Measurements from ENCODE around the gene ACP3. TPM values are rescaled to one million over a fixed set of nuclear protein-coding genes. Genes with fewer than 3 reads are reported as not detected.
"Not testable (repeated sequence)": the region's sequence is repeated elsewhere in the genome, so short reads cannot be mapped to it uniquely, and the experiment has no call there.

The ACP3 gene
- total RNA-seq, 1 experiment from 2014 or later = not detected

GRCh38 chr3:132394320-132394719, 77.1 kb downstream of the ACP3 start:
- no peak for DNase-seq (ENCODE audit: low read depth)
- in situ Hi-C loops (cut with HindIII; ENCODE audit: low pct_unique_long_range_greater_than_20kb, low sequenced_read_pairs) = no loop called here

GRCh38 chr3:132395126-132395525, 77.9 kb downstream of the ACP3 start:
- DNase-seq (ENCODE audit: low read depth) = no peak
- in situ Hi-C loops (cut with HindIII; ENCODE audit: low pct_unique_long_range_greater_than_20kb, low sequenced_read_pairs) = no loop called here

DNA sequence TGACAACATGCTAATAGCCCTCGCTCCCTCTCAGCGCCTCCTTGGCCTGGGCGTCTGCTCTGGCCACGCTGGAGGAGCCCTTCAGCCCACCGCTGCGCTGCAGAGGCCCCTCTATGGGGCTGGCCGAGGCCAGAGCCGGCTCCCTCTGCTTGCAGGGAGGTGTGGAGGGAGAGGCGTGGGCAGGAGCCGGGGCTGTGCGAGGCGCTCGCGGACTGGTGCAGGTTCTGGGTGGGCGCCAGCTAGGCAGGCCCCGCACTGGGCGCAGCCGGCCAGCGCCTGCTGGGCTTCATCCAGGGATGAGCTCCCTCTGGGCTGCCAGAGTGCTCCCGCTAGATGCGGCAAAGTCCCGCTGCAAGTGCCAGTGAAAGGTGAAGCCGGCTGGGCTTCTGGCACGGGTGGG, 79.0 kb downstream of the ACP3 start:
- no peak for DNase-seq (ENCODE audit: low read depth)
- in situ Hi-C loops (cut with HindIII; ENCODE audit: low pct_unique_long_range_greater_than_20kb, low sequenced_read_pairs) = no loop called here

DNA sequence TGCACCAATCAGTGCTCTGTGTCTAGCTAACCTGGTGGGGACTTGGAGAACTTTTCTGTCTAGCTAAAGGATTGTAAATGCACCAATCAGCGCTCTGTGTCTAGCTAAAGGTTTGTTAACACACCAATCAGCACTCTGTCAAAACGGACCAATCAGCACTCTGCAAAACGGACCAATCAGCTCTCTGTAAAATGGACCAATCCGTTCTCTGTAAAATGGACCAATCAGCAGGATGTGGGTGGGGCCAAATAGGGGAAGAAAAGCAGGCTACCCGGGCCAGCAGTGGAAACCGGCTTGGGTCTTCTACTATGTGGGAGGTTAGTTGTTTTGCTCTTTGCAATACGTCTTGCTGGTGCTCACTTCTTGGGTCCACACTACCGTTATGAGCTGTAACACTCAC, 79.6 kb downstream of the ACP3 start:
- DNase-seq (ENCODE audit: low read depth); in situ Hi-C loops (cut with HindIII; ENCODE audit: low pct_unique_long_range_greater_than_20kb, low sequenced_read_pairs): not testable (repeated sequence)

DNA sequence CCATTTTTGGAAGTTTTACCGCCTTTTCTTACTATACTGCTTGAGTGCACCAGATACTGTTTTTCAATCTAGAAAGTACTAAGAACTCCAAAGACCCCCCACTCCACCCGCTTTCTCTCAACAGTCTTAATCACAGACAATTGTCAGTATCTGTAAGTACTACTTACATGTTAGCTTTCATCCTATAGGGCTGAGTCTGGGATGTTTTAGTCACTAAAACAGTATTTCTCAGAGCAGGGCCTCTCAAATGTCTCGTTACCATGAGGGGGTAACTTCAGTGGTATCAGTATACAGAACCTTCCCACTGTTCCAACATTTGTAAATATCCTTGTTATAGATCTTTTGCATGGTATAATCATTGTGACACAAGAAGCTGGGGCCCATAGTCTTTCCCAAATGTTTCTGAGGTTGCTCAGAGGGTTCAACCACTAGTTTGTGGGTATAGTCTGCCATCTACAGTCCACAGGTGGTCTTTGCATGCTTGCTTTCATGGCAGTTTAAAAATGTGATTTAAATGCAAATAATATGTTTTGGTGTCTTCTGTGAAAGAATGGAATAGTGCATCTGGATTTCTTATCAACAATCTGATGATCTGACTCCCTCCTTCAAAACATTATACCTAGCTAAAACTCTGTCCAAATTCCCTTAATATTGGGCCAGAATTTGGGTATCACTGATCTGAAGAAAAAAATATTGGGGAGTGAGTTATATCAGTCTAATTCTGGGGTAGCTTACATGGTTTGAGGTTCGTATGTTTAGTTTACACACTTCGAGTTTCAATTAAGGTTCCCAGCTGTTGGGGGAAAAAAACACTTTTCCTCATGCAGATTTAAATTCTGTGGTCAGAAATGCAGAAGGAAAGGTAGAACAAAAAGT, 82.1 kb downstream of the ACP3 start:
- DNase-seq (ENCODE audit: low read depth) = peak; percentile 21
- in situ Hi-C loops (cut with HindIII; ENCODE audit: low pct_unique_long_range_greater_than_20kb, low sequenced_read_pairs) = no loop called here

DNA sequence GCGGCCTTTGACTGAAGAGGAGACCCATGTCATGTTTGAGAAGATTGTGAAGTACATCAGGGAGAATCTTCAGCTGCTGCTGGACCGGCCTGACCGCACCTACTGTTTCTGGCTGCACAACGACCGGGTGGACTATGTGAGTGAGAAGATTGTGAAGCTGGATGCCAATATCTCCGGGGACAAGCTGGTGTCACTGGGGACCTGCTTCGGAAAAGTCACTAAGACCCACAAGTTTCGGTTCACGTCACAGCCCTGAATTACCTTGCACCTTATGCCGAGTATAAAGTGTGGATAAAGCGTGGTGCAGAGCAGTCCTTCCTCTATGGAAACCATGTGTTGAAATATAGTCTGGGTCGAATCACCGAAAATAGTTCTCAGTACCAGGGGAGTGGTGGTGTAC, 84.0 kb downstream of the ACP3 start:
- in situ Hi-C loops (cut with HindIII; ENCODE audit: low pct_unique_long_range_greater_than_20kb, low sequenced_read_pairs) = no loop called here
- no peak for DNase-seq (ENCODE audit: low read depth)

- in situ Hi-C loops (cut with HindIII; ENCODE audit: low pct_unique_long_range_greater_than_20kb, low sequenced_read_pairs) = no loop called here
- DNase-seq (ENCODE audit: low read depth) = no peak
These were observed 87.1 kb downstream of the ACP3 start for GRCh38 chr3:132404276-132404675.

DNA sequence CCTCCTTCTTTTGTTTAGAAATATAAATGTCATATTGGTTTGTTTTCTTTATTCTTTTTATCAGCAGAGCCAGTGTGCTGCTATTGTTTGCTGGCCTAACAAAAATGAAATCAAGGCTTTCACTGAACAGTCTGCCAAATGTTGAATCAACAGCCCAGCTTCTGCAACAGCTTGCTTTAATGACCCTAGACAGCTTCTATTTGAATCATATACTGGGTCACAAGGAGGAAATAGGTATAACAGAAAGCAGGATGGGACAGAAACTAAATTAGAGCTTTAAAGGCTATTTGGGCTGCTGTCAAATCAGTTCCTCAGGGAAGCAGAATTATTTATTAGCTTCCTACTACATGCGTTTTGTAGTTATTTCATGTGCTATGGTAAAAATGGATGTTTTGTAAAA, 88.0 kb downstream of the ACP3 start:
- DNase-seq (ENCODE audit: low read depth) = no peak
- in situ Hi-C loops (cut with HindIII; ENCODE audit: low pct_unique_long_range_greater_than_20kb, low sequenced_read_pairs) = no loop called here

GRCh38 chr3:132405609-132406299, 88.5 kb downstream of the ACP3 start:
- in situ Hi-C loops (cut with HindIII; ENCODE audit: low pct_unique_long_range_greater_than_20kb, low sequenced_read_pairs) = no loop called here
- no peak for DNase-seq (ENCODE audit: low read depth)

GRCh38 chr3:132406587-132406986, 89.4 kb downstream of the ACP3 start:
- DNase-seq (ENCODE audit: low read depth) = no peak
- in situ Hi-C loops (cut with HindIII; ENCODE audit: low pct_unique_long_range_greater_than_20kb, low sequenced_read_pairs) = no loop called here

GRCh38 chr3:132407025-132407424, 89.8 kb downstream of the ACP3 start:
- in situ Hi-C loops (cut with HindIII; ENCODE audit: low pct_unique_long_range_greater_than_20kb, low sequenced_read_pairs) = no loop called here
- DNase-seq (ENCODE audit: low read depth) = no peak

Other genes with a start within 250 kb of the ACP3 start
- gene DNAJC13, start 100.1 kb downstream of the ACP3 start, total RNA-seq (2014; rRNA removed; shearing (Covaris generic); ENCODE audit: low replicate concordance) = 12.0 and 18.0 TPM in 2 replicates

Measured in Caki2 (cell line).